NCI-H226 (cell line): Measurements from ENCODE around the gene COMT.
A peak's percentile ranks its signal among the peaks of the same experiment; 100 is the strongest.

ENCODE experiments used
- DNase-seq: peaks from one replicate; pipeline ENCODE4 v3.0.0-alpha.2; 2015

COMT gene

DNA sequence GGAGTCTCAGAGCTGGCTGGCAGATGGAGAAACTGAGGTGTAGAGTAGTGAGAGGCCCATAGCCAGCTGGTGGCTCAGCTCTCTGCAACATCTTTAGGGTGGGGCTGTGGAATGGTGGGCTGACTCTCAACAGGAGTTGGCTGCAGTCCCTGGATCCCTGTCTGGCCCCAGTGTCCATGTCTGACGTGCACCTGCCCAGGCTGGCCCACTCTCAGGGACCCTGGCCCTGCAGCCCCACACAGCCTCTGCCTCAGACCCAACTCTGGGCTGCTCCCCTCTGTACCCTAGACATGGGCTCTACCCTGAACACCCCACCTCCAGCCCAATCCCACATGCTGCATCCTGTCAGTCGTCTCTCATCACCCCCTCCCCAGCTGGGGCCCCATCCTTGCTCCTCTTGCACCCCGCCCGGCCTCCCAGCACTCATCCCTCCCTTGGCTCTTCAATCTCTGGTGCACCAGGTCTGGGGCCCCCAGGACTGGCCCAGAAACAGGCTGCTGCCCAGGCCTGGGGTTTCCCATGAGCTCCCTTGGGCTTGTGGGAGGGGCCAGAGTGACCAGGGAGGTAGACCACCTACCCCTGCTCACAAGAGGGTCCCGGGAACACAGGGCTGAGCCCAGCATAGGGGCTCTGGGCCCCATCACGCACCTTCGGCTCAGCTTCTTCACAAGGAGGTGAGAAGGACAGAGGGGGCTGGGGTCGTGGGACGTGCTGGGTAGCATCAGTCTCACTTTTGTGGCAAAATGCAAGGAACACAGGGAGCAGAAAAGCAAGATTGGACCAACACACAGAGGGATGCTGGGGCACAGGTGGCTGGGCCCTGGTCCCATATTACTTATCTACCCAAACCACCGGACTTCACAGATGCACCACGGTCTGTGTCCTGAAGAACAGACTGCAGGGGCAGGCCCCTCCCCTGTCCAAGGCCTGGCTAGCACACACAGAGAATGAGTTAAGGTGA is 43.6 kb downstream of the COMT start:
- no peak for DNase-seq

DNA sequence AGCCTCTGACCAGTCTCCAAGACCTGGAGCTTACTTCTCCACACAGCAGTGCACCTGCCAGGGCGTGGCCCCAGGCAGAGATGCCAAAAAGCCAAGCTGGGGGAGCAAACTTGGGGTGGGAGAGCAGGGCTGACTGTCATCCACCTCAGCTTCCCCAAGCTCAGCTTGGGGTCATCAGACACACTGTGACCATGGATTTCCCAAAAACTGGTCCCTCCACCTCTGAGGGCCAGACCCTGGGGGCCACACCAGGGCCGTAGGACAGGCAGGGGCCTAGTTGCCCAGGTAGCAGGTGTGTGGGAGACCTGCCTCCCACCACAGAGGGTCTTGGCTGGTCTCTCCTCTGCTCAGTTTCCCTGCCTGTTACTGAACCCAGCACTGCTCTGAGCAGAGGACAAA is 44.4 kb downstream of the COMT start:
- DNase-seq: no peak

DNA sequence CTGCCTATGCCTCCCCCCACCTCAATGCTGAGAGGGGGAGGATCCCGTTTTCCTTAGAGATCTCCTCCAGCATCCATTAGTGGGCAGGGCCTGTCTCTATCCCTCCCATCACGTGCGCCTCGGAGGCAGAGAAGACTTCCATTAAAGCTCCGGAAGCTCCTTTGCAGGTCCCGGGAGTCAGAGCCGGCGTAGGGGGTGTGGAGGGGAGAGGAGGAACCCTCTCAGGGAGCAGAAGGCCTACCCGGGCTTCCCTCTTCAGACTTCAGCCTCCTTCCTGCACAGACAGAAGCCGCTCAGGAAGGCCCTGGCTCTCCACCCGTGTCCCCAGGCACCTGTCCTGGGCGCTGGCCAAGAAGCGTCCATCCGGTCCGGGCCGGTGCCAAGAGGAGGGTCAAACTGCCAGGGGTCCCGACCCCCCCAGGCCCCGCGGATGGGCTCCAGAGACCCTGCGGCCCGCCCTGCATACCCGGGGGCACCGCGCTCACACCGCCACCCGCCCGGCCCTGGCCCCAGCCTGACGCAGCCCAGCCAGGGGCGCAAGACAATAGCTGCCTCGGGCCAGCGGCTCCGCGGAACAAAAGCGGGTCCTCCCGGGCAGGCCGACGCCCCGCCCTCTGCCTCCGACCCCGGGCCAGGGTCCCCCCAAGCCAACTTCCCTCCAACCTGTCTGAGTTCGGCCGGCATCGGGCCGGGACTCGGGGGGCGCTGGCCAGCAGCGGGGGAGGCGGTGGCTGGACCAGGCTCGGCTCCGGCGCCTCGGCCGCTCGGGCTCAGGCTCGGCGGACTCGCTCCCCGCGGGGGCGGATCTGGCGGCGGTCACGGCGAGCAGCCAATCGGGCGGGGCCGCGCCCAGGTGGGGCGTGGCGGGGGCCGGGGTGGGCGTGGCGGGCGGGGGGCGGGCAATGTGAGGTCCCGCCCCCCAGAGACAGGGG is 45.1 kb downstream of the COMT start:
- DNase-seq: peak; percentile 48

DNA sequence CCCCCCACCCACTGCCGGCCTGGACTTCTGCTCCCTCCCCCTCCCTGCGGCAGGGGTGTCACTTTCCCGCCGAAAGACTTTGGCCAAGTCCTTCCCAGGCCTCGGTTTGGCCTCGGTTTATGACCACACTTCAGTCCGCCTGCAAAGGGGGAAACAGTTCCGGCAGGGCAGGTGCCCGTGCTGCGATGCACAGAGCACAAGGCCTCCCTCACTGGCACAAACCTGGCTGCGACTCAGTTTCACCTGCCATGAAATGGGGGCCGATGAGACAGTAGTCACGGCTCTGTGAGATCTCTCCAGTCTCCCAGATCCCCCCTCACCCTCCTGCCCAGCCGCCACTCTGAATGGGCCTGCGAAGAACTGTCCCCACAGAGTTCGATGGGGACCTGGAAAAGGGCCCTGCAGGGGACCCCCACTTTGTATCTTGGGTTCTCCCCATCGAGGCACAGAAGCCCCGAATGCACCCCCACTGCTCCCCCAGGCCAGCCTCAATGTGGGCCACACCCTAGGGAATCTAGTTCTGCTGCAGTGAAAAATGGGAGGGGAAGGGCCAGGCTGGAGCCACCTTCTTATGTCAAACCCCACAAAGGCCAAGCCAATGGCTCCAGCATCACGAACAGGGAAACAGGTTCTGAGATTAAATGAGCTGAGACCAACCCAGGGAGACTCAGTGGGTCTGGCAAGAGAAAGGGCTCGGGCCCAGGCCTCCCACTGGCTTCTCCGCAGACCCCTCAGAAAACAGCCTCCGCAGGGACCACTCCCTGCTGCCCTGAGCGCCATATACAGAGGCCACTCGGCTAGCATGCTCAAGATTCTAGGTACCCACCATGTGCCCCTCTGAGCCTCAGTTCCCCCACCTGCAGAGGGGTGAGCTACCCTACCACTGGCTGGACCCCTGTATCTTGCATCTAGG is 46.1 kb downstream of the COMT start:
- DNase-seq: no peak

DNA sequence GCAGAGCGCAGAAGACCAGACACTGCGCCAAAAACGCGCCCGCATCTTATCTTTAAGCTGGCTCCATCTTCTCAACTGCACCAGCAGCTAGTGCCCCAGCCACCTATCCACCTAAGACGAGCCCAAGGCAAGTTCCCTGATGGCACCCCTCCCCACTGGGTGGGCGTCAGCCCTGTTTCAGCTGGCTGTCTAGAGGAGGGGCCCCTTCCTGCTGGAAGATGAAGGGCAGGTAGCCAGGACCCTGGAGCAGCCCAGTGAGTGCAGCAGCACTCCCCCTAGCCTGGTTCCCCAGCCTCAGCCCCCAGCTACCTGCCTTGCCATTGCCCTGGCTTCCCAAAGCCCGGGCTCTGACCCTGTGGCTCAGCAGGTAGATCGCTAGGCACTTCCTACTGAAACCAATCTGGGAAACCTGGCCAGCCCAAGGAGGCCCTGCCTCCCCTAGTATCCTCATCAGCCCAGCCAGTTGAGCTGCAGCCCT is 46.8 kb downstream of the COMT start:
- no peak for DNase-seq

DNA sequence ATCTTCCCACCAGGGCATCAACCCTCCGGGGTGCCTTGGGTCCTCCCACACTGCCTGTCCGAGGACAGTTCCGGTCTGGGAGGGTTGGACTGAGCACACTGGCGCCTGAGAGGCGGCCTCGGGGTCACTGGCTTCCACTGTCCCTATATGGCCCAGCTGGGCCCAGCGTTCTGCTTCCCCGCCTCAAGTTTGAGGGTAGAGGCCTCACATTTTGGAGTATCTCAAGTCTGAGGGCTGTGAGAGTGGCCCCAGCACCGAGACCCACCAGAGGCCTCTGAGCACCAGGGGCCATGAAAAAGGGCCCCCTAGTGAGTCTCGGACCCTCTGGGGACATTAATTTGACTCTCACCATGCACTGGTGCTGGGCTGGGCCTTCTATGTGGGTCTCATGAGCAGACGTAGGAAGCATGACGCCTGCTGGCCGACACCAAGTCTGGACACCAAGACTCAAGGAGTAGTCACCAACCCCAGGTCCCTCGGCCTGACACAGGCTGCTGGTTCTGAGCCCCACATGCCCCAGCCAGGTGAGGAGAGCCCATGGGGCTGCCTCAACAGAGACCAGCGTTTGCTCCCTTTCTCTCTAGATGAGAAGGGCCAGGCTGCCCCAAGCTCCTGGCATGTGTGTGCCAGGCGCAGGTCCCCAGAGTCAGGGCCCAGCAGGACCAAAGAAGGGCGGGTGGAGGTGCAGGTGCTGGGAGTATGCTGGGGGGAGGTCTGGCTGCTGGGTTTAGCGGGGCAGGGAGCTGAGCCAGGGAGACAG is 47.6 kb downstream of the COMT start:
- no peak for DNase-seq

DNA sequence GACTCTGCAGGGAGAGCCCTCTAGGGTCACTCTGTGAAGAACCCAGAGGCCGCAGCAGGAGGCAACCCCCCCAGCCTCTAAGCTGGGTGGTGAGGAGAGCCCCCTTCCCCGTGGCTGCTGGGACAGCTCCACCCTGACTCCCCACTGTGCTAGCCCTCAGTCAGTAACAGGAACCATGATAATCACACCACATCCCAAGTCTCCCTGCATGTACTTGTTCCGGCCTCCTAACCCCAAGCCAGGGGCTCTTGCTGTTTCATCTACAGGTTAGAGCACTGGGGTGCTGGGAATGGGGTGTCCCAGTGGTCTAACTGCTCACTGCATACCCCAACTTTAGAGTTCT is 48.1 kb downstream of the COMT start:
- DNase-seq: no peak

DNA sequence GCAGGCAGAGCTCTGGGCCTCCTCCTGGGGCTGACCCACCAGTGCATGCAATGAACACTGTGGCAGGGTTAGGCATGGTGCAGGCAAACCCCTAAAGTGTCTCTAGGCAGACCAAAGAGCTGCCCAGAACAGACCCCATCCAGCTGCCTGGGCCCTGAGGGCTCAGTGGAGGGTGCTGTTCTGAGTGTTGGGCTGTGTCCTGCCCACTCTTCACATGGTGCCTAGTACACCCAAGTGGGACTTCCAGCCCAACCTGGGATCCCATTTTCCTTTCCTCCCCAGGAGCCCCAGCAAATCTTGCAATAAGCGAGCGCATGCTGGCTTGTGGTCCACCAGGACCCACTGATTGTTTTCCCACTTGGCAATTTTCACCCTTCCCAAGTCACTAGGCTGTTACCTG is 48.6 kb downstream of the COMT start:
- DNase-seq: no peak

DNA sequence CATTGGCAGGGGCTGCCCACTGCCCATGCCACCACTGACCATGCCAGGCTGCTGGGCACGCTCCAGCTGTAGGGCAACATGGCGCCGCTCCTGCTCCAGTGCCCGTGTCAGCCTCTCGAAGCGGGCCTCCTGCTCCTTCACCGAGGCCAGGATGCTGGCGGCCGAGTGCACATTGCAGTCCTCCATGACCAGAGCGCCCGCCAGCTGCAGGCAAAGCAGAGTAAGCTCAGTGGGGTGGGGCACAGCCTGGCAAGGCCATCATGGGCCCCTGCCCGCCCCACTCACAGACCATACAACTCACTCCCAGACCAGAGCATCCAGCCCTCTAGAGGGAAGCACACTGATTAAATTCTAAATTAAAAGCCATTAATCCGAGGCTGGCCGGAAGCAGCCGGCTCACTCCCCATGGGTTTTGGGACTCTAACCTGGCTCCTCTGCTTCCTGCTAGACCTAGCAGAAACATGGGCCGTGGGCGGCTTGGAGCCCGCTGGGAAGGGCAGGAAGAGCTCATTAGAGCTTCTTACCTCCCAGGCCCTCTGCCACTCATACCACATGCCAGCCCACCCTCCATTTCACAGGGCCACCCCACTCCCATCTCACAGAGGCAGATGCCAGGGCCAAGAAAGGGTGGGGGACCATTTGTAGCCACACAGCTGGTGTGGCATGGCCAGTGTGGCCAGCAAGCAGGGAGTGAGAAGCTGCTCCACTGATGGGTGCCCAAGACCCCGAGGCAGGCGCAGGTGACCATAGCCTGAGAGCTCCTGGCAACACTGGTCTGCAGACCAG is 49.2 kb downstream of the COMT start:
- DNase-seq: no peak

DNA sequence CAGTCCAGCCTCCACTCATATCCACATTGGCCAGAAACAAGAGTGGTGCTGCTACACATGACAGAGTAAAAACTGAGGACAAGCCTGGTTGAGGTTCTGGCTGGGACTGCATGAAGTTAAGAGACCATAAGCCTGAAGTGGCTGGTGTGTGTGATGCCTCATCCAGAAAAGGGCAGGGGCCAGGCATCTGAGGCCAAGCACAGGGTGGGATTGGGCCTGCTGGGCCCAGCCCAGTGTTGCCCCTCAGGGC is 49.7 kb downstream of the COMT start:
- DNase-seq: no peak

DNA sequence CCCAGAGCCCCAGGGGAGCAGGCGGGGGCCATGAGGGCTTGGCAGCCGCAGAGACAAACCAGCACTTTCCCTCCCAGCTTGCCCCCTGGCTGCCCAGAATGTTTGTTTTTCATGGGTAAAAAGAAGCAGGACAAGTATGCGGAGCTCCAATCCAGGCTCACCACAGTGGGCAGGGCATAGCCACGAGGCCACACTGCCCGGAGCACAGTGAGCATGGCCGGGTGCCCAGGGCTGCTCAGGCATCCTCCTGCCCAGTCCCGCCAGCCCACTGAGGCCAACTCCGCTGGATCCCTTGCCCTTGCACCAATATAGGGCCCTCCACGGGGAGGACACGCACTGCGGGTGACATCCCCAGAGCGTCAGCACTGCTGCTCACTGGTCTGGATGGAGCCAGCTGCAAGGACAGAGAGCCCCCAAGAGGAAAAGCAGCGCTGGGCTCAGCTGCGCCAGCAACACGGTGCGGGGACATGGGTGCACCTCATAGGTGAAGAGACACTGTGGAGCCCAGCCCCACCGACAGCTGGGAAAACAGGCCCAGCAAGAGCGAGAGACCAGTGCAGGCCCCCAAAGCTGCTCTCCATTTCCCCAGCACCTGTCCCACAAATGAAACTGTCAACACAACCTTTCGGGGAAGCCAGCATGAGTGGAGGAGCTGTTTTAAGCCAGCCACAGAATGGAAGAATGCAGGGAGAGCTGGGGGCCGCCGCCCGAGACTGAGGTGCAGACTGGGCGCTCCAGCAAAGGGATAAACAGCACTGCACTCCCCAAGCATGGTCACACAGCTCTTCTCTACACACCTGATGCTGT is 50.3 kb downstream of the COMT start:
- DNase-seq: no peak

DNA sequence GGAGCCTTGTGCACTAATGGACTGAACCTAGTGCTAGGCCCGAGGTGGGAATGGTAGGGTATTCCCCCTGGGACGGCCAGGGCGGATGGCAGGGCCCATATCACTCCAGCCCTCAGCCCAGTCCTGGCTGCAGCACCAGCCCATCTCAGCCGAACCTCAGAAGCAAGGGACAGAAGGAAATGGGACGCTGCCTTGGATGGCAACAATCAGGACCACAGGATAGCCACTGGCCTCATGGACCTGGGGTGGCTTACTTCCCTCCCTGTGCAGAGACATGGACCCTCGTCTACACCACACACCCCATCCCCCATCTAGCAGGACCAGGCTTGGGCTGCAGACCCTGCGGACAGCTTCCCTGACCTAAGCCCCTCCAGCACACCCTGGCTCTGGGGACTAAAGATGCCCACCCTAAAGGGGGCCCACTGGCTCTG is 50.9 kb downstream of the COMT start:
- DNase-seq: no peak

DNA sequence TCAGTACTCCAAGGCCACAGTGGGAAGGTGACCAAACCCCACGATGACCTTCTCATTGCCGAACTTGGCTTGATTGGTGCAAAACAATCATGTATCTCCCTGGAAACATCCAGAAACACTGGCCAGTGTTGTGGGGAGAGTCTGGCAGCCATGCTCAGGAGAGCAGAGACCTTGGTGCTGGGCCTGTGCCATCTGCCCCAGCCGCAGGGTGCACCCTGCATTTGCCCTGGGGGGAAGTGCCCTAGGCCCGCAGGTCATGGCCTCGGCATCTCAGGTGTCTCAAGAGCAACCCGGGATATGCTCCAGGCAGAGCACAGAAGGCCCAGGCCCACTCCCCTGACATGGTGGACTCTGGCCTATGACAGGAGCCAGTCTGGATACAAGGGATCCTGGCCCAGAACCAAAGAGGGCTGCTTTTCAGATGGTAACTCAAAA is 51.4 kb downstream of the COMT start:
- no peak for DNase-seq

DNA sequence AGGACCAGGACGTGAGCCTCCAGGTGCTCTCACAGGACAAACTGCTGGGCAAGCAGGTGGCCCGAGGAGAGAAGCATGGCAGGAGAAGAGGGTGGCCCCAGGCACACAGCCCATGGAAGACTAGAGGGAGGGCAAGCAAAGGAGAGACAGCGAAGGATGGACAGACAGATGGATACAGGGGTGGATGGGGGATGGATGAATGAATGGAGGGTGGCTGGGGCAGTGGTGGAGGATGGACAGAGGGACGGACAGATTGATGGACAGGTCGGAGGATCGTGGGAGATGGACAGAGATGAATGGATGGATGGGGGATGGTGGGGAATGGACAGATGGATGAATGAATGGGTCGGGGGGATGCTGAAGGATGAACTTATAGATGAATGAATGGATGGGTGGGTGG is 52.4 kb downstream of the COMT start:
- no peak for DNase-seq

DNA sequence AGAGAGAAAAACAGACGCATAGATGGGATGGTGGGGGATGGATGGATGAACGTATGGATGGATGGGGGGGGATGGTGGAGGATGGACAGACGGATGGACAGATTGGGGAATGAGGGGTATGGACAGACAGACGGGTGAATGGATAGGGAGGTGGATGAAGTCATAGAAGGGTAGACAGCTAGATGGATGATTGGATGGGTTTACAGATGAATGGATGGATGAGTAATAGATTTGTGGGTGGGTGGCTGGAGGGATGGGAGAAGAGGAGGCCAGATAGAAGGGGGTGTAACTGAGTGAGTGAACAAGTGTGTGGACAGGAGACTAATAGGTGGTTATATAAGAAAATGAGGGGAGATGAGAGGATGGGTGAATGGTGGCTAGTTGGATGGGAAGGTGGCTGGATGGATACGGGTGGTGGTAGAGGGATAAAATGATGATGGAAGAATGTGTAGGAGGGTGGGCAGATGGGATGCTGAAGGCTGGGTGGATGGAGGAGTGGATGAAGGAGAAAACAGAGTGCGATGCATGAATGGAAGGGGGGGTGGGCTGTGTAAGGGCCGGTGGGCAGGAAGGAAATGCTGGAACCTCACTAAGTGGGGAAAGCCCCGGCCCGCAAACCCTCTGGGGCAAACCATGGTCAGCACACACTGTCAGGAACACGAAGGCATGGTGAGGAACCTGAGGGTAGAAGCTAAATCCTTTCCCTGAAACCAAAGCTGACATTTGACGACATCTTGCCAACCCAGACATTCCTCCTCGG is 53.5 kb downstream of the COMT start:
- peak; percentile 20 for DNase-seq

DNA sequence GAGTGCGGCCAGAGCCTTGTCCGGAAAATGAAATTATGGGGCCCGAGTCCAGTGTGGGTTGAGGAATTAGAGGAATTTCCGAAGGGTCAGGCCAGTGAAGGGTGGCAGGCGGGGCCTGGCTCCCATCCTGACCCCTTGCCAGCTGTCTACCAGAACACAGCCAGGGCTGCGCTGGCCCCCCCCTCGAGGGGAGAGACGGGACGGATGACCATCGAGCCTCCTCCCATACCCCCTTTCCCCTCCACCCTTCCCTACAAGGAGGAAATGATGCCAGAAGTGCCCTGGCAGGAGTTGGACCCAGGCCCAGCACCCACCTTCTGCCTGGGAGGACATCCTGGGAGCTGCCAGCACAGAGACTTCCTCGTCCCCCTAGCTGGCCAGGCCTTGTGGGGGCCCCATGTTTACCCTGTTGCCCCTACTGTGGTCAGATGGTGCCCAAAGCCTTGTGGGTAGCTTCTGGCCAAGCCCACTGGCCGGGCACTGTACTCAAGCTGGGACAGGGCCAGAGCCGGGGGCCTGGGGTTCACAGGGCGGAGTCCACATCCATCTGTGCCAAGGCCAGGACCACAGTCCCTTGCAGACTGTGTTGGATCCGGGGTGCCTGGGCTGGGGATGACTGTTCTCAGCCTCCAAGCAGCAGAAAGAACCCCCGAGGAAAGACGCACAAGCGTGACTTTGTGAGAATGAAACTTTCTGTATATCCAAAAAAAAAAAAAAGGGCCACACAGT is 54.2 kb downstream of the COMT start:
- DNase-seq: peak; percentile 40

DNA sequence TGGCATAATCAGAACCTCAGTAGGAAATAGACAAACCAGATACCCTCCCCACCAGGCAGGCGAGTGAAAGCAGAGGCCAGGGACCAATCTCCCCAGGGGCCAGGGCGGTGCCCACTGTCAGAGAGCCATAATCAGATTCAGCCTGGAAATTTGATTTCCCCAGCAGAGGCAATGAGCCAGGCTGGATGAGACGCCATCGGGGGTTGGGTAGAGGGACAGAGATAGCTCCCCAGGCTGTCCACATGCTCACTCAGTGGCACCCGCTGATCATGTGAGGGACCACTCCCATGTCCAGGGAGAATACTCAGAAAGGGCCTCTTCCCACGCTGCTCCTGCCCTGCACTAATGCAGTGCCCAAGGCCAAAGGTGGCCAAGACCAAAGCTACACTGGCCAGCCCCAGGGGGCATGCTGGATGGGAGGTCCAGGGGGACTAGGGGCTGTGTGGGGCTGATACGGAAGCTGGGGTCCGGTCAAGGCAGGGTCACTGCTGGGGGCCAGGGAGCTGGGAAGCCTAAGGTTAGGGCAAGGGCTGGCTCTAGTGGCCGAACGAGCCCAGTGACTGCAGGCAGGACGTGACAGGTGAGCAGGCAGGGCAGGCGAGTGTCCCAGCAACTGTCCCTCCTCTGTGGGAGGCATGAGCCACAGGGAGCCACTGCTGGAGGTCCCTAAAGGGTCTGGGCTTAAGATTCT is 55.3 kb downstream of the COMT start:
- DNase-seq: no peak

DNA sequence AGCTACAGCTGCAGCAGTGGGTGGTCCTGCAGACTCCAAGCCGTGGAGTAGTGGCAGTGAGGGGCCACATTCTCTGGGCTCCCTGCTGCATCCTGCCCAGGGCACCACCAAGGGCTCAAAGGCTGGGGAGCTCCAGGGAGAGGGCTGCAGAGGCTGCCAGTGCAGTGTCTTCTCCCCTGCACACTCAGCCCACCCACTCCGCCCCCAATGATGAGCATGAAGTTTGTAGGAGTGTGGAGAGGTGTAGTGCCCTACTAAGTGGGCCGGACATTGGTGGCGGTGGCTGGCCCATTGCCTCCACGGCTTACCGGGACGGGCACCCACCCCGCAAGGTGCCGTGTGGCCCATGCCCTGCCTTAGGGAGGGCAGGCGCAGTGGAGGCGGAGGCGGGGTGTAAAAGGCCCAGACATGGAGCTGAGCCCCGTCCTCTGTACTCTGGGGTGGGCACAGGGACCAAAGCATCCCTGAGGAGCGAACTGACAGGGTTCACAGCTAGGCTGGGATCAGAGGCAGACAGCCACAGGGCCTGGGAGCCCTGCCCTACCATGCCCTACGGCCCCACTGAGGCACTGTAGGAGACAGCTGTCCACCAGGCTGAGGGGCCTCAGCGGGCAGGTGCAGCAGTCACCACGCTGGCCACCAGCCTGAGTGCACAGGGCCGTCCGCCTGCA is 56.1 kb downstream of the COMT start:
- DNase-seq: no peak
